ENCODE data around the gene SMYD4. TPM values are rescaled to one million over a fixed set of nuclear protein-coding genes. Genes with fewer than 3 reads are reported as not detected.
"Not testable (repeated sequence)": the region's sequence is repeated elsewhere in the genome, so short reads cannot be mapped to it uniquely, and the experiment has no call there.

Gene SMYD4
- total RNA-seq = 19.0 TPM

GRCh38 chr17:1829592-1830257 lies at the start of gene SMYD4, which contains the start of gene RPA1:
TSS of gene SMYD4 (minus strand) at chr17:1829902. CDS start at chr17:1827994, 1,908 bp downstream.
TSS of gene RPA1 (plus strand) at chr17:1830005. CDS start at chr17:1830094, 89 bp downstream.
- DNase-seq (ENCODE audit: low spot score) = peak; percentile 82

- DNase-seq (ENCODE audit: low spot score) = no peak
Observed at GRCh38 chr17:1878419-1879121, 48.9 kb upstream of the SMYD4 start.

- DNase-seq (ENCODE audit: low spot score) = no peak
Observed at GRCh38 chr17:1875597-1875996, 45.9 kb upstream of the SMYD4 start.

GRCh38 chr17:1873418-1873817 lies 43.7 kb upstream of the SMYD4 start:
- DNase-seq (ENCODE audit: low spot score) = no peak

GRCh38 chr17:1872976-1873375 lies 43.3 kb upstream of the SMYD4 start:
- DNase-seq (ENCODE audit: low spot score) = no peak

GRCh38 chr17:1872254-1872653 lies 42.6 kb upstream of the SMYD4 start:
- DNase-seq (ENCODE audit: low spot score) = no peak

GRCh38 chr17:1871756-1872155 lies 42.1 kb upstream of the SMYD4 start:
- no peak for DNase-seq (ENCODE audit: low spot score)

GRCh38 chr17:1870592-1870991 lies 40.9 kb upstream of the SMYD4 start:
- DNase-seq (ENCODE audit: low spot score) = no peak

GRCh38 chr17:1868090-1868489 lies 38.4 kb upstream of the SMYD4 start:
- no peak for DNase-seq (ENCODE audit: low spot score)

GRCh38 chr17:1867307-1867706 lies 37.6 kb upstream of the SMYD4 start:
- DNase-seq (ENCODE audit: low spot score) = no peak

GRCh38 chr17:1865252-1866037 lies 35.7 kb upstream of the SMYD4 start:
- DNase-seq (ENCODE audit: low spot score) = no peak

- no peak for DNase-seq (ENCODE audit: low spot score)
Observed at GRCh38 chr17:1861391-1862010, 31.8 kb upstream of the SMYD4 start.

- DNase-seq (ENCODE audit: low spot score) = no peak
Observed at GRCh38 chr17:1860978-1861377, 31.3 kb upstream of the SMYD4 start.

- not testable (repeated sequence) for DNase-seq (ENCODE audit: low spot score)
Observed at GRCh38 chr17:1856462-1856861, 26.8 kb upstream of the SMYD4 start.

GRCh38 chr17:1853698-1854097 lies 24.0 kb upstream of the SMYD4 start:
- no peak for DNase-seq (ENCODE audit: low spot score)

- no peak for DNase-seq (ENCODE audit: low spot score)
Observed at GRCh38 chr17:1852327-1852726, 22.6 kb upstream of the SMYD4 start.

GRCh38 chr17:1847191-1847590 lies 17.5 kb upstream of the SMYD4 start:
- DNase-seq (ENCODE audit: low spot score) = no peak

GRCh38 chr17:1843947-1844346 lies 14.2 kb upstream of the SMYD4 start:
- DNase-seq (ENCODE audit: low spot score) = no peak

- DNase-seq (ENCODE audit: low spot score) = no peak
Observed at GRCh38 chr17:1839516-1839915, 9.8 kb upstream of the SMYD4 start.

- DNase-seq (ENCODE audit: low spot score) = no peak
Observed at GRCh38 chr17:1834380-1835149, 4.9 kb upstream of the SMYD4 start.

GRCh38 chr17:1830288-1830687 lies 586 bp upstream of the SMYD4 start:
- no peak for DNase-seq (ENCODE audit: low spot score)

Data from ureter (tissue), 1 donor.